GM18858 (cell line): ENCODE data around the gene CBLN1.

Source experiments
- ATAC-seq: cut with Tn5 transposase; IDR thresholded peaks from one replicate; pipeline ENCODE4 v1.9.1; 2021; ENCODE audit not compliant: unreplicated experiment

Gene CBLN1

GRCh38 chr16:49281480-49281842 is at the start of gene CBLN1:
CBLN1 (minus strand) TSS chr16:49281838; CDS start chr16:49281465, 373 bp downstream.
- ATAC-seq, result no peak

GRCh38 chr16:49330562-49331201 is 49.0 kb upstream of the CBLN1 start:
- ATAC-seq, result no peak

DNA sequence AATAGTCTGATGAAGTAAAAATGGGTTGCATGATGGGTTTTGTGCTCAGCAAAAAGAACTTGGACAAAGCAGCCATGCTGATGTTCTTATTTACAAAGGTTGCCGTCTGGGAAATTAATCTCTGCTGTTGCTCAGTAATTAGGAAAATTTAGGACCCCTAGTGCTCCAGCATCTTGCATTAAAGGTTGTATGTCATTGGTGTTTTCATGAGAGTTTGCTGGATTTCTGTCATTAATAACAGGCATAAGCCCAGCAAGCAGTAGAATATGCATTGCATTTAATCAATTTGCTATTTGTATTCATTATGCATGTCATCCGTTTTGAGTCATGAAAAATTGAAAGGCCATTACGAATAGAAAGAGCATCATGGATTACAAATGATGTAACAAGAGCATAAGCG is 46.7 kb upstream of the CBLN1 start:
- no peak for ATAC-seq

- no peak for ATAC-seq
These were observed 45.8 kb upstream of the CBLN1 start for GRCh38 chr16:49327466-49327865.

- no peak for ATAC-seq
These were observed 43.1 kb upstream of the CBLN1 start for GRCh38 chr16:49324703-49325102.

GRCh38 chr16:49315602-49316001 is 34.0 kb upstream of the CBLN1 start:
- no peak for ATAC-seq

- no peak for ATAC-seq
These were observed 30.8 kb upstream of the CBLN1 start for GRCh38 chr16:49312389-49312985.

- ATAC-seq, result no peak
These were observed 30.2 kb upstream of the CBLN1 start for GRCh38 chr16:49311823-49312222.

GRCh38 chr16:49307176-49307575 is 25.5 kb upstream of the CBLN1 start:
- no peak for ATAC-seq

- ATAC-seq, result no peak
These were observed 23.8 kb upstream of the CBLN1 start for GRCh38 chr16:49305406-49305805.

DNA sequence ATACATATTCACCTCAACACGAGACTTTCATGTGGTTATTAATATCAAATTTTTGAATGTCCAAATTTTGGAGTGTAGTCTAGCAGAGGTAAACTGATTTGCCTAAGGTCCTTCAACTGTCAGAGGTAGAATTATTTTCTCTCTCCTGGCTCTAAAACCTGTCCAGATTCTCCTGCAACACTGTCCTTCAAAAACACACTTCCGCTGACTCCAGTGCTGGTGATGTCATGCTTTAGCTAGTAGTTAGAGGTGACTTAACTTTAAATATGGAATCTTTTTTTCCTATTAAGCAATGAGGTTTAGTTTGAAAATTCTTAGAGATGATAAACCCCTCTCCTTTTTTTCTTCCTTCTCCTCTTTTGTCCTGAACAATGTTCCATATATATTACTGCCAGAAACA is 10.8 kb upstream of the CBLN1 start:
- ATAC-seq, result no peak

DNA sequence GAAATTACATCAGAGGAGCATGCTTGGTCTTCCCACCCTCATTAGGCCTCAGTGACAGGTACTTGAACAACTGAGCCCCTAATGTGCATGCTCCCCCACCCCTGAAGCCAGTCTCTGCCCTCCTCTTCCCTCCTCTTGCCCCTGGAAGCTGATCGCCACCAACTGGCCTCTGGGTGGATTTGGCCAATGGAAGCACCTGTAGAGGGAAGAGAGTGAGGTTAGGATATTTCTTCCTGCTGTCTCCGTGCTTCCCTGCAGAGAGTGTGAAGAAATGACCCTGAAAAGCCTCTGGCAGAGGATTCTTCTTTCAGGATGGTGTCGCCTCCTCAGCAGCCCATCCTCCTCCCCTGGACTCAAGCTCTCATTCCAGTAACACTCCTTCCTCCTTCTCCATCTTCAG is 5.9 kb upstream of the CBLN1 start:
- ATAC-seq, result no peak

GRCh38 chr16:49284962-49285361 is 3.3 kb upstream of the CBLN1 start:
- no peak for ATAC-seq

- ATAC-seq, result no peak
These were observed 1.9 kb upstream of the CBLN1 start for GRCh38 chr16:49283376-49284049.

DNA sequence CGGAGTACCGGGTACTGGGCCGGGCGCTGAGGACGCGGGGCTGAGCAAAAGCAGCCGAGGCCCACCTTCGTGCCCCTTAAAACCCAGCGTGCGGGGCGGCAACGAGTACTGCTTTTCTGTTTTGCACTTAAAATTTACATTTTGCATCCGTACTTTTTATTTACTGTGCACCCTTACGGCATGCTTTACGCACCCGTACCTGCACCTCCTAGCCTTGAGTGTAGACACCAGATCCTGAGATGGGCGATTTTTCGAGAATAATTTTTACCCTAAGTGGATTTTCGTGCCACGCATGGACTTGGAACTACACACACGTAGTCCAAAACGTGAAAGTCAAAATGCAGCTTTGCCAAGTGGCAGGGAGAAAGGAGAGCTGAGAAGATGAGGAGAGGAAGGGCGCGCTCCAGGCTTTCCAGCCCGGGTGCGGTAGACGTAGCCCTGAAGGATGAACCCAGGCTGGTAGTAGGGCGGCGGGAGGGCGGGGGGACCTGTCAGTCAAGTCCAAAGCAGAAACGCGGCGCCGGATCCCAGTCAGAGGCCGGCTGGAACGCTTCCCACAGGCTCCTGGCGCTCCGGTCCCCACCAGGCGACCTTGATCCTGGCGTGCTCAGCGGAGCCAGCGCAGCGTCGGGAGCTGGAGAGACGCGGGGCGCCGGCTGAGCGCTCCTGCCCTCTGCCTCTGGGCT is 1.2 kb upstream of the CBLN1 start:
- no peak for ATAC-seq

DNA sequence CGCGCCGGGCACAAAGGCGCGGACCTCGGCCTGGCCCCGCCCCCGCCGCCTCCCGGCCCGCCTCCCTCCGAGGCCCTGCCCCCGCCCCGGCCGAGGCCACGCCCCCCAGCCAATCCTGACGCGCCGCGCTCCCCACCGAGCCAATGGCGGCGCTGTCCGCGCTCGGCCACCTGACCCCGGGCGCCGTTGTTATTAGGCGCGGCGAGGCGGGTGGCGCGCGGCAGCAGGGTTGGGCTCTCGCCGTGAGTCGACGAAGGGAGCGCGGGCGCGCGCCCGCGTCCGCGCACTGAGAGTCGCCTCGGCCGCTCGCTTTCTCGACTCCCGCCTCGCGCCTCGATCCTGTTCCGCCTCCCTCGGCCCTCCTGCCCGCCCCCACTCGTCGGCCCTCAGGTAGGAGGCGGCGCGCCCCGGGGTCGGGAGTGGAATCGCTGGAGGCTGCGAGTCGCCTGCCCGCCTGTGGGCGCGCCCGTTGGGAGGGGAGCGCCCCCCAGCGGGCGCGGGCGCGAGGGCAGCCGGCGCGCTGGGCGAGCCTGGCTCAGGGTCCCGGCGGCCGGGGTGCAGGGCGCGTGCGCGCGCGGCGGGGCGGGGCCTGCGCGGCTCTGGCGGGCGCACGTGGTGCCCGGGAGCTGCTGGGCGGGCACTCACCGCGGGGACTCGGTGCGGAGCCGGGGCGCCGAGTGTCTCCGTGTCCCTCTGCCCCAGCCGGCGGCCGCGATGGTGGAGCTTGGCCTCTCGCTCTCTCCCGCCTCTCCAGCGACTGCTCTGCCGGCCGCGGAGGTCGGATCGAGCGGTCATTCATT is 405 bp upstream of the CBLN1 start:
- ATAC-seq, result peak; percentile 65

- no peak for ATAC-seq
These were observed 732 bp downstream of the CBLN1 start for GRCh38 chr16:49280841-49281371.

DNA sequence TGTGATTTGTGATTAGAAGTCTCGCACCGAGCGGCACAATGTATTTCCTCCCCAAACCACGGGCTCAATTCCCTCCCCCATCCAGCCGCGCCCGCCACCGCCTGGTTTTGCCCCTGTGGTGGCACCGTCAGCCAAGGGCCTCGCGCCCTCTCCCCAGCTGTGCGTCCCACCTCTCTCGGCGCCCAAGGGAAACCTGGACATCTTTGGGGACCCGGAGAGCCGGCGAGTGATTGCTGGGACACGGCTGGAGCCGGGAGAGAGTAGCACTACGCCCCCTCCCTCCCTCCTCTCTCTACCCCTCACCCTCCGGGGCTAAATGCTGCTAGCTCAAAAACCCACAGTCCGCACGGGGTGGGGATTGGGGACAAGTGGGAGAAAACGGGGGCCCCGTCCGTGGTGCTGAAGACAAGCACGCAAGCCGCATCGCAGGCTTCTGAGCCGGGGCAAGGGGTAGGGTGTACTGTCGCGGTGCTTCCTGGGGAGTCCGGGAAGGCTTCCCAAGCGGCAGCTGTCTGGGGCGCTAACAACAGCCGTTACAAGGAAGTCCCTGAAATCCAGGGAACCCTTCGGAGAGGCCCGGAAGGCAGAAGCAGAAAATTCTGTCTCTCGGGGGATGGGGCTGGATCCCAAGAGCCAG is 1.4 kb downstream of the CBLN1 start:
- ATAC-seq, result no peak

- ATAC-seq, result no peak
These were observed 2.5 kb downstream of the CBLN1 start for GRCh38 chr16:49278944-49279725.

GRCh38 chr16:49278567-49278827 is 3.1 kb downstream of the CBLN1 start:
- no peak for ATAC-seq
